Measurements from ENCODE around the gene SDHA.
"Not testable (repeated sequence)": the region's sequence is repeated elsewhere in the genome, so short reads cannot be mapped to it uniquely, and the experiment has no call there.

The SDHA gene

DNA sequence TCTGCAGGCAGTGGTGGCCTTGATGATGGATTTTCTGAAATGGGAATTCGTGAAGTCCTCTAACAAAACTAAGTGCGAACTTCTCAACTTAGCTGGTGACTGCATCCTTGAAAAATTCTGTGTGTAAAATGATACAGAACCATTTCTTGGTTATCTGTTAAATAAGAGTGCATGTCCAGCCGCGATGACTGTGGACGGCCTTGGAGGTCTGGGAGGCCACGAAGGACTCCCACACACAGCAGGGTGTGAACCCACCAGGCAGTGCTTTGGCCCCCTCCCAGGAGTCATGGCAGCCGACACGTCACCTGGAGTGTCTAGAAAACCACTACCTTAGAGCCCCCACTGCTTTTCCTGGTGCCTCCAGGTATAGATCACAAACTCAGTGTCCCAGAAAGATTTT lies 85.6 kb downstream of the SDHA start:
- DNase-seq: not testable (repeated sequence)

DNA sequence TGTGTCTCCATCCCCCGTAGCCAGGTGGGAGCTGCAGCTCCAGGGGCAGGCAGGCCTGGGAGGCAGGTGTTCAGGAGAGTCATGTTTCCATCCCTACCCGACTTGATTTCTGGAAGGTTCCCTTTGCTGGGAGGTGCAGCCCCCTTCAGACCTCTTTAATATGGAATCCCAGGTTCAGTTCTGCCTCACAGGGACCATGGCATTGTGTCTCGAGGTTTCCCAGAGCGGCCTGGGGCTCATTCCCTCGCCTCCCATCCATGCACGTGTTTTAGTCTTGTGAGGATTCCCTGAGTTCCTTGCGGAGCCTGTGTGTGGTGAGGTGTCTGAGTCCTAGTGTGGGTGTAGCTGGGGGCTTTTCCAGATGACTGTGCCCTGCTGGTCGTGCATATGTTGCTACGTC lies 86.9 kb downstream of the SDHA start:
- no peak for DNase-seq

DNA sequence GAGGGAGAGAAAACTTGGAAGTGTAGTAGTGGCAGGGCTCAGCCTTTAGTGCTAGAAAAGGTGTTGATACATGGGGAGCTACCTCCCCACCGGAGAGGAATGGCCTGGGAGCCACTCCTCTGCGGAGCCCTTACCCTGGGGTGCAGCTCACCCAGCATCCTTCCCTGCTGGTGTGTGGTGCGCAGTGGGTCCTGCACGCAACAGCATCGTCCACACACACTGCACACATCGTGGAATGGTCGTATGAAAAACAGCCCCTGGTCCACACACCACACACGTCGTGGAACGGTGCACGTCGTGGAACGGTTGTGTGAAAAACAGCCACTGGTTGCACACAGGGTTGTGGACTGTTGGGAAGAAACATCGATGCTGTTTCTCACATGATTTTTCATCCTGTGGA lies 87.3 kb downstream of the SDHA start:
- DNase-seq: no peak

DNA sequence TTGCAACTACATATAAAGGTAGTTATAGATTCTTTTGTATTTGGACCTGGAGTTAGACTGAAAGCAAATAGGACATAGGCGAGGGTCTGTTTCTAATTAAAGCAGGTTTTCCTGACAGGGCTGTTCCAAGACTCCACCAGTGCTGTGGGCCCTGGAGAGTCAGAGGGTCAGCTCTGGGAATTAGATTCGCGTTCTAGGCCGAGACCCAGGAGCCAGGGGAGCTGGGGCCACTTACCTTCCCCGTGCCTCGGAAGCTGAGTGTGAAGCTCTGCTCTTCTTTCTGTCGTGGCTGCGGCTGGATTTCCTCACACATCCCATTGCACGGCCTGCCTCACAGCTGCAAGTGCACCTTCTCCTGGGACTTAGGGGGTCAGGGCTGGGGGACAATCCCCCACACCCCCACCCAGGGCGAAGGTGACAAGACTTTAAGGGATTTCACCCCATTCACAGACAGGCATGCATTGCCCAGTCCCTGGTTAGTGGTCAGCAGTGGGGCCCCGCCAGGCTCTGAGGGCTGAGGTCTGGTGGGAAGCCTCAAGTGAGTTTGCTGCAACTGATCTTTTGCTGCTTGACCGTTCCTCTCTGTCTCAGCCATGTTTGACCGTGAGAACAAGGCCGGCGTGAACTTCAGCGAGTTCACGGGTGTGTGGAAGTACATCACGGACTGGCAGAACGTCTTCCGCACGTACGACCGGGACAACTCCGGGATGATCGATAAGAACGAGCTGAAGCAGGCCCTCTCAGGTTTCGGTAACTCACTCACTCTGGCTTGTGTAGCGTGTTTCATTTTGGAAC lies 88.1 kb downstream of the SDHA start:
- no peak for DNase-seq

Data from midbrain (tissue), 1 donor.